HepG2 (cell line): Measurements from ENCODE around the gene ZNF324B. TPM values are rescaled to one million over a fixed set of nuclear protein-coding genes. Genes with fewer than 3 reads are reported as not detected.

ENCODE experiments used
- ATAC-seq: fragments of 200-7000 bp; cut with Tn5 transposase; 3 replicates; pipeline ENCODE4 v1.9.1; 2020; ENCODE audit warnings: mild to moderate bottlenecking, moderate library complexity
- BruUV-seq: library from RNA; stranded (reverse); fragments of 400-500 nt; replicated peaks from 2 replicates; lab custom pipeline; 2021; lab: Mats Ljungman, UMichigan
- CTCF ChIA-PET: fragments of 300-600 bp; formaldehyde crosslinking; extraction: SDS; loops from one replicate; lab custom pipeline; 2021; ENCODE audit warnings: low total read pairs, inconsistent platforms, low intra/inter-chr PET ratio; lab: Yijun Ruan, JAX
- POLR2A ChIA-PET: fragments of 350-600 bp; sonication (Branson Sonifier 250); formaldehyde crosslinking; loops from one replicate; lab custom pipeline; 2020; ENCODE audit warnings: antibody characterized with exemption, inconsistent platforms; lab: Yijun Ruan, JAX
- DNase-seq: peaks from one replicate; pipeline ENCODE4 v3.0.0-alpha.2; 2015; ENCODE audit warnings: low spot score
- FAIRE-seq: peaks from 3 replicates; lab custom pipeline; 2011; peaks lifted over from hg19 to GRCh38; lab: Jason Lieb, UNC
- H2AFZ ChIP-seq: one replicate; pipeline ENCODE4 v1.6.1; 2011; ENCODE audit warnings: low read length, inconsistent platforms
- H3K27ac ChIP-seq: fragments of 300-600 bp; 3 replicates; pipeline ENCODE4 v1.8.0; 2011; ENCODE audit warnings: mixed run types, mild to moderate bottlenecking, mixed read lengths, low read length, inconsistent platforms; ENCODE audit not compliant: insufficient read depth; ENCODE audit errors: extremely low read length
- H3K27me3 ChIP-seq, 2 experiments: fragments of 200-600 bp in 1 of 2; 2 replicates in 1 of 2; 3 replicates in 1 of 2; pipeline versions ENCODE4 v1.6.0 to v1.8.0; 2011; ENCODE audit warnings: low read length in 2 of 2, mild to moderate bottlenecking in 2 of 2, moderate library complexity in 2 of 2, inconsistent platforms in 1 of 2; ENCODE audit not compliant: insufficient read depth in 2 of 2, control insufficient read depth in 1 of 2
- H3K36me3 ChIP-seq, 2 experiments: fragments of 200-600 bp in 1 of 2; replicated peaks in 1 of 2; 2 replicates in 1 of 2; 3 replicates in 1 of 2; pipeline versions ENCODE4 v1.5.1 to v1.8.0; 2011; ENCODE audit warnings: low read length in 2 of 2, inconsistent platforms in 1 of 2; ENCODE audit not compliant: insufficient read depth in 2 of 2, control insufficient read depth in 1 of 2
- H3K4me1 ChIP-seq: 2 replicates; pipeline ENCODE4 v1.5.1; 2012; ENCODE audit warnings: low read length, inconsistent platforms; ENCODE audit not compliant: insufficient read depth
- H3K4me2 ChIP-seq: 2 replicates; pipeline ENCODE4 v1.6.0; 2011; ENCODE audit warnings: low read depth, low read length, inconsistent platforms
- H3K4me3 ChIP-seq, 3 experiments: fragments of 200-600 bp in 1 of 3; sonication (generic), shearing (Covaris generic) in 1 of 3; replicated peaks in 1 of 3; 2 replicates each; pipeline ENCODE4 v1.5.1; 2011 to 2016; ENCODE audit warnings: low read length in 3 of 3, inconsistent platforms in 2 of 3, low read depth in 2 of 3, mild to moderate bottlenecking in 2 of 3, control low read depth in 1 of 3, mixed read lengths in 1 of 3; ENCODE audit not compliant: insufficient read depth in 1 of 3
- H3K79me2 ChIP-seq: one replicate; pipeline ENCODE4 v1.6.1; 2011; ENCODE audit warnings: low read length, inconsistent platforms; ENCODE audit not compliant: insufficient read depth
- H3K9ac ChIP-seq: 2 replicates; pipeline ENCODE4 v1.6.0; 2011; ENCODE audit warnings: mild to moderate bottlenecking, low read depth, low read length, inconsistent platforms; ENCODE audit not compliant: insufficient read depth
- H3K9me3 ChIP-seq: 2 replicates; pipeline ENCODE4 v1.5.1; 2012; ENCODE audit warnings: mild to moderate bottlenecking, low read length
- H4K20me1 ChIP-seq: 2 replicates; pipeline ENCODE4 v1.6.0; 2011; ENCODE audit warnings: inconsistent platforms, mild to moderate bottlenecking, low read length, moderate library complexity; ENCODE audit not compliant: insufficient read depth
- ATF7-NPFF ChIP-seq: sonication (generic); formaldehyde crosslinking; IDR thresholded peaks from 2 replicates; pipeline ENCODE4 v1.8.1; 2023; ENCODE audit warnings: mild to moderate bottlenecking, low read depth, missing genetic modification reagents, moderate library complexity
- KDM2A ChIP-seq: sonication (generic); formaldehyde crosslinking; IDR thresholded peaks from 2 replicates; pipeline ENCODE4 v1.4.0; 2020; ENCODE audit warnings: low read depth, missing genetic modification reagents, borderline replicate concordance
- NFYB ChIP-seq: sonication (generic); formaldehyde crosslinking; IDR thresholded peaks from 2 replicates; pipeline ENCODE4 v1.4.0; 2020; ENCODE audit warnings: missing genetic modification reagents
- SOX5 ChIP-seq: IDR thresholded peaks from 2 replicates; pipeline ENCODE4 v1.6.1; 2016; ENCODE audit warnings: borderline replicate concordance
- SP2 ChIP-seq: sonication (generic); formaldehyde crosslinking; IDR thresholded peaks from 2 replicates; pipeline ENCODE4 v1.5.1; 2020; ENCODE audit warnings: mild to moderate bottlenecking, missing genetic modification reagents
- THAP11 ChIP-seq: IDR thresholded peaks from 2 replicates; pipeline ENCODE4 v1.6.1; 2016; ENCODE audit warnings: missing biosample characterization, missing genetic modification reagents
- U2AF2 ChIP-seq: fragments of 200-400 bp; formaldehyde crosslinking; IDR thresholded peaks from 2 replicates; pipeline ENCODE4 v1.6.1; 2017; ENCODE audit warnings: low read depth, mild to moderate bottlenecking, low read length
- XRCC5 ChIP-seq: fragments of 200-400 bp; formaldehyde crosslinking; optimal IDR thresholded peaks from 2 replicates; pipeline ENCODE3; 2017; ENCODE audit warnings: mild to moderate bottlenecking, low read length
- ZFP82 ChIP-seq: sonication (generic); formaldehyde crosslinking; IDR thresholded peaks from 2 replicates; pipeline ENCODE4 v1.5.1; 2020; ENCODE audit warnings: mild to moderate bottlenecking, missing genetic modification reagents, borderline replicate concordance
- ZNF512 ChIP-seq: sonication (generic); formaldehyde crosslinking; IDR thresholded peaks from 2 replicates; pipeline ENCODE4 v1.4.0; 2020; ENCODE audit warnings: mild to moderate bottlenecking, missing genetic modification reagents
- ZNF687 ChIP-seq: sonication (generic); formaldehyde crosslinking; IDR thresholded peaks from 2 replicates; pipeline ENCODE4 v1.5.1; 2020; ENCODE audit warnings: mild to moderate bottlenecking, missing genetic modification reagents, moderate library complexity
- ZNF710 ChIP-seq: sonication (generic); formaldehyde crosslinking; IDR thresholded peaks from 2 replicates; pipeline ENCODE4 v1.5.0; 2020; ENCODE audit warnings: mild to moderate bottlenecking, missing genetic modification reagents, borderline replicate concordance
- whole genome bisulfite sequencing: methylation state at CpG from one replicate; pipeline ENCODE4 v1.1.6; 2017; ENCODE audit warnings: low lambda C conversion rate; 5-methylcytosine and 5-hydroxymethylcytosine counted together
- in situ Hi-C: cut with HindIII; loops from 2 replicates; pipeline ENCODE4 v1.10.0; 2017; ENCODE audit warnings: low pct_unique_long_range_greater_than_20kb; ENCODE audit not compliant: extremely low pct_ligation_motif_present
- intact Hi-C: fragments of 100-400 bp; cut with micrococcal nuclease; formaldehyde crosslinking; loops from one replicate; pipeline ENCODE4 v1.10.0; 2022; ENCODE audit not compliant: unreplicated experiment
- polyA plus RNA-seq, 8 experiments: library from polyadenylated mRNA; depleted of rRNA in 3 of 8; stranded (reverse) in 7 of 8; unstranded in 1 of 8; fragments of >200 nt; fragmentation: Illumina TruSeq in 4 of 8; extraction: Trizol in 4 of 8; gene quantifications; 2 replicates each; pipeline versions ENCODE4 v1.2.1 to v1.2.3, GENCODE V29; 2011 to 2016; ENCODE audit warnings: low read depth in 4 of 8, missing spikeins in 1 of 8, mixed read lengths in 1 of 8; ENCODE audit not compliant: insufficient read depth in 1 of 8
- total RNA-seq, 5 experiments: library from RNA; depleted of rRNA; stranded (reverse); fragments of >200 nt; fragmentation: Illumina TruSeq; extraction: Trizol; gene quantifications; 2 replicates each; pipeline ENCODE4 v1.2.3, GENCODE V29; 2016; ENCODE audit warnings: low read depth in 1 of 5
- TF ChIP-seq, protein P1 (sequence below): IDR thresholded peaks from 2 replicates; pipeline ENCODE4 v1.6.1; 2012; ENCODE audit warnings: inconsistent platforms

The ZNF324B gene
- total and polyA plus RNA-seq, 2 of the 13 experiments (the other 11 are each of a cell fraction or from before 2014, with no cell fraction given), result 0.53 to 3.0 TPM

- no peaks in the 10 kb centered on the region for H3K36me3 ChIP-seq
- H2AFZ ChIP-seq, result peak overlapping the region; percentile 51
- intact Hi-C loops (loop anchor here (2.0 kb wide), 1 partner anchor 20 kb away; the partner anchor contains the start of gene ZBTB45), in situ Hi-C loops (no loop called here)
- BruUV-seq, result no TSS peak
- peaks cover 17% of the 10 kb centered on the region for H3K79me2 ChIP-seq
- peak overlapping the region; percentile 60 to 87 (median 77) for H3K4me3 ChIP-seq
- H3K27ac ChIP-seq, result peak overlapping the region; percentile 68
- peaks cover 37% of the 10 kb centered on the region for H3K4me1 ChIP-seq
- H3K9me3 ChIP-seq, result no peaks in the 10 kb centered on the region
- peak; percentile 96 for ATAC-seq
- ChIA-PET POLR2A (interaction anchor here (0.9 to 3.6 kb wide), 9 partner anchors 9 to 194 kb away, joined by 3 to 44 read pairs (median 4); partner anchors contain the start of genes ERVK3-1, RPS5, SLC27A5 and TRIM28), CTCF (no interaction called here)
- H3K27me3 ChIP-seq, result no peaks in the 10 kb centered on the region; a peak in 1 of 5 replicates
- peak overlapping the region; percentile 85 for H3K4me2 ChIP-seq
- H3K9ac ChIP-seq, result peak overlapping the region; percentile 78
- under 1% methylated on average over 11 of the region's 60 CpGs for WGBS
- H4K20me1 ChIP-seq, result no peaks in the 10 kb centered on the region
- DNase-seq, result peak; percentile 98
- FAIRE-seq, result peak; percentile 95
- TF ChIP-seq ZNF687 (CRISPR knock-in tag) (peak; percentile 91), ZNF710 (peak; percentile 56; the same call in 1 of the 2 replicates), KDM2A (CRISPR knock-in tag) (peak; percentile 94), THAP11 (peak; percentile 97), XRCC5 (peak; percentile 94), SOX5 (CRISPR knock-in tag) (peak; percentile 41; the same call in 1 of the 2 replicates), NFYB (CRISPR knock-in tag) (peak; percentile 63), ZFP82 (CRISPR knock-in tag) (peak; percentile 89; the same call in 1 of the 2 replicates), SP2 (peak; percentile 81), ATF7-NPFF (CRISPR knock-in tag) (0 out of 2 replicates have a peak, but pooled peaks have one; percentile 52), ZNF512 (CRISPR knock-in tag) (no peak), U2AF2 (no peak)
- TF ChIP-seq, protein P1, sequence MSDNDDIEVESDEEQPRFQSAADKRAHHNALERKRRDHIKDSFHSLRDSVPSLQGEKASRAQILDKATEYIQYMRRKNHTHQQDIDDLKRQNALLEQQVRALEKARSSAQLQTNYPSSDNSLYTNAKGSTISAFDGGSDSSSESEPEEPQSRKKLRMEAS, result peak; percentile 89
Measured at GRCh38 chr19:58499021-58499927, 47.9 kb downstream of the ZNF324B start.
